HEK293 (cell line): Measurements from ENCODE around the gene BCL2L11.

Experiments
- CTCF ChIA-PET: fragments of 350-600 bp; formaldehyde crosslinking; extraction: SDS; loops from one replicate; lab custom pipeline; 2021; ENCODE audit warnings: antibody characterized with exemption; lab: Yijun Ruan, JAX
- POLR2A ChIA-PET: fragments of 300-600 bp; formaldehyde crosslinking; extraction: SDS; loops from one replicate; lab custom pipeline; 2020; ENCODE audit warnings: antibody characterized with exemption, inconsistent platforms; lab: Yijun Ruan, JAX
- H3K27ac ChIP-seq: fragments of 200-500 bp; sonication (Bioruptor generic); 2 replicates; pipeline ENCODE4 v1.5.1; 2014; ENCODE audit warnings: low read depth, low read length, control low read depth, inconsistent platforms; ENCODE audit errors: extremely low read depth
- H3K36me3 ChIP-seq, 2 experiments: fragments of 200-500 bp in 1 of 2; sonication (Bioruptor generic) in 1 of 2; 1 replicate in 1 of 2; 2 replicates in 1 of 2; pipeline ENCODE4 v1.5.1; 2014 to 2017; ENCODE audit warnings: inconsistent platforms in 2 of 2, low read length in 2 of 2; ENCODE audit not compliant: control insufficient read depth in 2 of 2, insufficient read depth in 1 of 2
- H3K4me1 ChIP-seq: fragments of 200-500 bp; sonication (Bioruptor generic); 2 replicates; pipeline ENCODE4 v1.5.1; 2014; ENCODE audit warnings: mild to moderate bottlenecking, low read length, inconsistent platforms; ENCODE audit not compliant: control insufficient read depth, insufficient read depth
- H3K4me3 ChIP-seq: 2 replicates; pipeline ENCODE4 v1.5.1; 2011; ENCODE audit warnings: low read depth, mild to moderate bottlenecking, control low read depth, low read length, moderate library complexity
- H3K9me3 ChIP-seq: fragments of 200-500 bp; sonication (Bioruptor generic); 2 replicates; pipeline ENCODE4 v1.5.1; 2014; ENCODE audit warnings: low read depth, low read length, inconsistent platforms; ENCODE audit not compliant: control insufficient read depth, insufficient read depth
- PRDM6 ChIP-seq: fragments of 450-650 bp; formaldehyde crosslinking; IDR thresholded peaks from 2 replicates; pipeline ENCODE4 v1.5.1; 2017; ENCODE audit warnings: missing biosample characterization, missing genetic modification characterization
- ZNF16 ChIP-seq: fragments of 450-650 bp; formaldehyde crosslinking; IDR thresholded peaks from 2 replicates; pipeline ENCODE4 v1.5.1; 2016; ENCODE audit warnings: low read depth, missing biosample characterization, missing genetic modification characterization
- ZNF174 ChIP-seq: fragments of 450-650 bp; formaldehyde crosslinking; IDR thresholded peaks from 2 replicates; pipeline ENCODE4 v1.5.0; 2017; ENCODE audit warnings: missing biosample characterization, mild to moderate bottlenecking, missing genetic modification characterization
- ZNF19 ChIP-seq: fragments of 450-650 bp; formaldehyde crosslinking; IDR thresholded peaks from 2 replicates; pipeline ENCODE4; 2016; ENCODE audit warnings: missing biosample characterization, missing genetic modification characterization, low read depth
- ZNF214 ChIP-seq: fragments of 450-650 bp; formaldehyde crosslinking; IDR thresholded peaks from 2 replicates; pipeline ENCODE4 v1.5.1; 2017; ENCODE audit warnings: missing biosample characterization, mild to moderate bottlenecking, missing genetic modification characterization, borderline replicate concordance
- ZNF24 ChIP-seq: fragments of 450-650 bp; formaldehyde crosslinking; IDR thresholded peaks from 2 replicates; pipeline ENCODE4 v1.5.1; 2016; ENCODE audit warnings: missing biosample characterization, missing genetic modification characterization
- ZNF280D ChIP-seq: fragments of 450-650 bp; formaldehyde crosslinking; IDR thresholded peaks from 2 replicates; pipeline ENCODE4 v1.5.1; 2016; ENCODE audit warnings: missing biosample characterization, missing genetic modification characterization
- ZNF335 ChIP-seq: fragments of 450-650 bp; formaldehyde crosslinking; conservative IDR thresholded peaks from 2 replicates; pipeline ENCODE4 v1.5.1; 2016; ENCODE audit warnings: missing biosample characterization, missing genetic modification characterization
- ZNF555 ChIP-seq: fragments of 450-650 bp; formaldehyde crosslinking; conservative IDR thresholded peaks from 2 replicates; pipeline ENCODE4 v1.5.1; 2017; ENCODE audit warnings: missing biosample characterization, mild to moderate bottlenecking, missing genetic modification characterization, inconsistent platforms
- ZNF571 ChIP-seq: fragments of 450-650 bp; formaldehyde crosslinking; IDR thresholded peaks from 2 replicates; pipeline ENCODE4 v1.5.0; 2017; ENCODE audit warnings: missing biosample characterization, missing genetic modification characterization
- ZNF776 ChIP-seq: fragments of 450-650 bp; formaldehyde crosslinking; IDR thresholded peaks from 2 replicates; pipeline ENCODE4 v1.5.0; 2017; ENCODE audit warnings: missing biosample characterization, missing genetic modification characterization, borderline replicate concordance
- ZNF843 ChIP-seq: fragments of 450-650 bp; formaldehyde crosslinking; IDR thresholded peaks from 2 replicates; pipeline ENCODE4 v1.5.1; 2016; ENCODE audit warnings: missing biosample characterization, missing genetic modification characterization

The BCL2L11 gene

GRCh38 chr2:111148925-111149324 is 28.2 kb downstream of the BCL2L11 start:
- Histone ChIP-seq H3K36me3 (peaks cover 23 to 54% of the 10 kb centered on the region in 2 experiments), H3K27ac (no peak overlapping the region), H3K4me1 (peaks cover 39% of the 10 kb centered on the region), H3K9me3 (no peaks in the 10 kb centered on the region), H3K4me3 (no peak overlapping the region)
- POLR2A ChIA-PET, result no interaction called here
- CTCF ChIA-PET, result no interaction called here
- TF ChIP-seq ZNF16 (tag by site-specific recombination), result no peak

- Histone ChIP-seq H3K4me3 (no peak overlapping the region), H3K9me3 (no peaks in the 10 kb centered on the region)
- TF ChIP-seq ZNF555 (tag by site-specific recombination) (no peak), PRDM6 (tag by site-specific recombination) (peak; percentile 33; the same call in 1 of the 2 replicates)
- TF ChIP-seq, all 188 proteins: peak for 1
- POLR2A ChIA-PET, result no interaction called here
- CTCF ChIA-PET, result no interaction called here
- H3K36me3 ChIP-seq, result peaks cover 31 to 54% of the 10 kb centered on the region in 2 experiments
- H3K27ac ChIP-seq, result no peak overlapping the region
- H3K4me1 ChIP-seq, result peaks cover 39% of the 10 kb centered on the region
Observed at GRCh38 chr2:111149882-111150455, 29.3 kb downstream of the BCL2L11 start.

- no peak overlapping the region for H3K27ac ChIP-seq
- POLR2A ChIA-PET, result no interaction called here
- TF ChIP-seq ZNF24 (no peak), ZNF174 (no peak), ZNF214 (tag by site-specific recombination) (no peak), ZNF19 (tag by site-specific recombination) (no peak), PRDM6 (tag by site-specific recombination) (no peak), ZNF280D (tag by site-specific recombination) (no peak), ZNF776 (tag by site-specific recombination) (no peak), ZNF571 (no peak), ZNF843 (no peak), ZNF335 (tag by site-specific recombination) (no peak)
- TF ChIP-seq, all 188 proteins: peak for 0
- H3K4me1 ChIP-seq, result peaks cover 3% of the 10 kb centered on the region; the same call in 1 of the 2 replicates
- H3K36me3 ChIP-seq, result peaks cover 31 to 95% of the 10 kb centered on the region in 2 experiments
- H3K9me3 ChIP-seq, result no peaks in the 10 kb centered on the region
- H3K4me3 ChIP-seq, result no peak overlapping the region
- CTCF ChIA-PET, result interaction anchor here (0.6 kb wide), 1 partner anchor 344 kb away, joined by 3 read pairs; no protein-coding TSS in a partner anchor
Observed at GRCh38 chr2:111154758-111155157, 34.0 kb downstream of the BCL2L11 start.
